Mesenchymal stem cell (in vitro differentiated cells and primary cell): ENCODE measurements around the gene TTLL10.
"Not testable (repeated sequence)": the region's sequence is repeated elsewhere in the genome, so short reads cannot be mapped to it uniquely, and the experiment has no call there.

Experiments
- DNase-seq: peaks from one replicate; pipeline ENCODE4 v3.0.0-alpha.2; 2013
- H2AFZ ChIP-seq: one replicate; pipeline ENCODE4 v1.6.1; 2013; ENCODE audit warnings: low read depth, mild to moderate bottlenecking, control low read depth, inconsistent platforms, low read length, moderate library complexity
- H2AK5ac ChIP-seq: 2 replicates; pipeline ENCODE4 v1.6.1; 2013; ENCODE audit warnings: low read length, moderate library complexity, mild to moderate bottlenecking, inconsistent platforms; ENCODE audit not compliant: severe bottlenecking
- H2BK120ac ChIP-seq: one replicate; pipeline ENCODE4 v1.6.1; 2013; ENCODE audit warnings: low read depth, mild to moderate bottlenecking, inconsistent platforms, low read length, moderate library complexity
- H2BK12ac ChIP-seq, 2 experiments: one replicate each; pipeline ENCODE4 v1.6.1; 2013; ENCODE audit warnings: inconsistent platforms in 2 of 2, low read length in 2 of 2, mild to moderate bottlenecking in 2 of 2, moderate library complexity in 2 of 2, control low read depth in 1 of 2
- H2BK15ac ChIP-seq: one replicate; pipeline ENCODE4 v1.6.1; 2013; ENCODE audit warnings: mild to moderate bottlenecking, low read depth, inconsistent platforms; ENCODE audit not compliant: poor library complexity, severe bottlenecking
- H2BK5ac ChIP-seq: 2 replicates; pipeline ENCODE4 v1.6.1; 2013; ENCODE audit warnings: low read depth, mild to moderate bottlenecking, low read length, control low read depth, inconsistent platforms; ENCODE audit not compliant: poor library complexity, severe bottlenecking
- H3K14ac ChIP-seq, 2 experiments: one replicate each; pipeline ENCODE4 v1.6.1; 2013; ENCODE audit warnings: inconsistent platforms in 2 of 2, low read length in 2 of 2, control low read depth in 1 of 2, mild to moderate bottlenecking in 1 of 2, moderate library complexity in 1 of 2
- H3K18ac ChIP-seq, 2 experiments: one replicate each; pipeline ENCODE4 v1.6.1; 2013; ENCODE audit warnings: inconsistent platforms in 2 of 2, low read length in 2 of 2, control low read depth in 1 of 2, low read depth in 1 of 2, mild to moderate bottlenecking in 1 of 2
- H3K23ac ChIP-seq, 2 experiments: one replicate each; pipeline ENCODE4 v1.6.1; 2013; ENCODE audit warnings: inconsistent platforms in 2 of 2, low read length in 2 of 2, mild to moderate bottlenecking in 2 of 2, moderate library complexity in 2 of 2, control low read depth in 1 of 2
- H3K27ac ChIP-seq: 2 replicates; pipeline ENCODE4 v1.5.1; 2013; ENCODE audit warnings: mild to moderate bottlenecking, moderate library complexity, low read length, control low read depth, inconsistent platforms; ENCODE audit not compliant: poor library complexity, severe bottlenecking
- H3K27me3 ChIP-seq, 2 experiments: 2 replicates each; pipeline versions ENCODE4 v1.6.1 to v1.7.0; 2013; ENCODE audit warnings: low read length in 2 of 2, mild to moderate bottlenecking in 2 of 2, moderate library complexity in 2 of 2, control low read depth in 1 of 2, inconsistent platforms in 1 of 2; ENCODE audit not compliant: control insufficient read depth in 1 of 2, insufficient read depth in 1 of 2
- H3K36me3 ChIP-seq, 2 experiments: 2 replicates each; pipeline versions ENCODE4 v1.6.1 to v1.7.0; 2013; ENCODE audit warnings: low read length in 2 of 2, control low read depth in 1 of 2, inconsistent platforms in 1 of 2, low read depth in 1 of 2, mild to moderate bottlenecking in 1 of 2; ENCODE audit not compliant: insufficient read depth in 2 of 2, control insufficient read depth in 1 of 2
- H3K4ac ChIP-seq, 2 experiments: one replicate each; pipeline ENCODE4 v1.6.1; 2013; ENCODE audit warnings: inconsistent platforms in 2 of 2, low read length in 2 of 2, mild to moderate bottlenecking in 2 of 2, moderate library complexity in 2 of 2, control low read depth in 1 of 2, low read depth in 1 of 2
- H3K4me1 ChIP-seq: 2 replicates; pipeline ENCODE4 v1.6.1; 2013; ENCODE audit warnings: low read depth, low read length, control low read depth; ENCODE audit not compliant: control insufficient read depth, insufficient read depth
- H3K4me2 ChIP-seq: 2 replicates; pipeline ENCODE4 v1.6.1; 2013; ENCODE audit warnings: low read length, mild to moderate bottlenecking, inconsistent platforms; ENCODE audit not compliant: poor library complexity, severe bottlenecking
- H3K4me3 ChIP-seq, 2 experiments: 2 replicates each; pipeline versions ENCODE4 v1.5.1 to v1.7.0; 2013; ENCODE audit warnings: low read length in 2 of 2, mild to moderate bottlenecking in 2 of 2, control low read depth in 1 of 2, low read depth in 1 of 2; ENCODE audit not compliant: insufficient read depth in 1 of 2
- H3K79me1 ChIP-seq: replicated peaks from 2 replicates; pipeline ENCODE4 v1.6.1; 2013; ENCODE audit warnings: mild to moderate bottlenecking, control low read depth, low read length, inconsistent platforms; ENCODE audit not compliant: poor library complexity, severe bottlenecking
- H3K9ac ChIP-seq: 2 replicates; pipeline ENCODE4 v1.7.0; 2013; ENCODE audit warnings: mild to moderate bottlenecking, low read length, moderate library complexity
- H3K9me3 ChIP-seq: 2 replicates; pipeline ENCODE4 v1.7.0; 2013; ENCODE audit warnings: mild to moderate bottlenecking, low read length; ENCODE audit not compliant: control insufficient read depth
- H4K8ac ChIP-seq: one replicate; pipeline ENCODE4 v1.6.1; 2013; ENCODE audit warnings: inconsistent platforms, mild to moderate bottlenecking, low read length, moderate library complexity
- H4K91ac ChIP-seq: one replicate; pipeline ENCODE4 v1.6.1; 2013; ENCODE audit warnings: mild to moderate bottlenecking, low read length, inconsistent platforms
- WGBS: methylation state at CpG from one replicate; pipeline ENCODE4 v1.1.7; 2013; ENCODE audit warnings: mixed read lengths; 5-methylcytosine and 5-hydroxymethylcytosine counted together

The TTLL10 gene

DNA sequence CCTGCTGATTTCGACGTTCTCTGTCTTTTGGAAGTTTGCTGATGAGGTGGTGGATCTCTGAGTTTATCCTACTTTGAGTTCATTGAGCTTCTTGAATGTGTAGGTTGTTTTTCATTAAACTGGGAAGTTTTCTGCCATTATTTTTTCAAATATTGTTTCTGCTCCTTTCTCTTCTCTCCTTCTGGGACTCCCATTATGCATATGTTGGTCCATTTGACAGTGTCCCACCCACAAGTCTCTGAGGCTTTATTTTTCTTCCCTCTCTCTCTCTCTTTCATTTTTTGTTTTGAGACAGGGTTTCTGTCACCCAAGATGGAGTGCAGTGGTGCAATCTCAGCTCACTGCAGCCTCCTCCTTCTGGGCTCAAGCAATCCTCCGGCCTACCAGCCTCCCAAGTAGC, 21.0 kb downstream of the TTLL10 start:
- Histone ChIP-seq H3K4ac (no peak overlapping the region), H3K14ac (no peak overlapping the region), H3K79me1 (no peaks in the 10 kb centered on the region), H3K27me3 (peaks cover 0 to 16% of the 10 kb centered on the region in 2 experiments), H3K9me3 (peaks cover 8% of the 10 kb centered on the region), H4K8ac (no peak overlapping the region), H2BK12ac (no peak overlapping the region), H2BK5ac (no peak overlapping the region), H2BK15ac (no peak overlapping the region), H2BK120ac (no peak overlapping the region), H3K27ac (no peak overlapping the region), H2AFZ (no peak overlapping the region), H3K4me2 (no peak overlapping the region), H3K9ac (no peak overlapping the region), H4K91ac (no peak overlapping the region), H3K4me3 (no peak overlapping the region), H3K23ac (no peak overlapping the region), H3K4me1 (peaks cover 10% of the 10 kb centered on the region), H3K36me3 (no peaks in the 10 kb centered on the region), H2AK5ac (no peak overlapping the region), H3K18ac (no peak overlapping the region)
- DNase-seq = no peak
- WGBS = 96% methylated on average over 3 of the region's 3 CpGs

GRCh38 chr1:1195726-1196125, 22.0 kb downstream of the TTLL10 start:
- H3K4me2 ChIP-seq, H3K36me3 ChIP-seq, H2BK120ac ChIP-seq, H2BK5ac ChIP-seq, H4K91ac ChIP-seq, H3K9ac ChIP-seq, H3K18ac ChIP-seq, H2BK12ac ChIP-seq, H2AK5ac ChIP-seq, H3K9me3 ChIP-seq, H3K27ac ChIP-seq, DNase-seq, H4K8ac ChIP-seq, H2AFZ ChIP-seq, H3K4me3 ChIP-seq, H3K14ac ChIP-seq, H3K79me1 ChIP-seq, H3K4ac ChIP-seq, H3K23ac ChIP-seq, H2BK15ac ChIP-seq: not testable (repeated sequence)
- Histone ChIP-seq H3K4me1 (peaks cover 14% of the 10 kb centered on the region), H3K27me3 (peaks cover 0 to 21% of the 10 kb centered on the region in 2 experiments)
- WGBS = 94% methylated on average over 5 of the region's 6 CpGs

GRCh38 chr1:1196431-1197187, 22.9 kb downstream of the TTLL10 start:
- DNase-seq = no peak
- Histone ChIP-seq H3K4me3 (no peak overlapping the region), H2BK120ac (no peak overlapping the region), H3K9me3 (peaks cover 8% of the 10 kb centered on the region), H2BK15ac (no peak overlapping the region), H2AK5ac (no peak overlapping the region), H2AFZ (no peak overlapping the region), H4K91ac (no peak overlapping the region), H3K4ac (no peak overlapping the region), H3K4me2 (no peak overlapping the region), H3K14ac (no peak overlapping the region), H3K9ac (no peak overlapping the region), H2BK5ac (no peak overlapping the region), H3K4me1 (peaks cover 22% of the 10 kb centered on the region), H2BK12ac (no peak overlapping the region), H3K36me3 (no peaks in the 10 kb centered on the region), H3K23ac (no peak overlapping the region), H3K79me1 (no peaks in the 10 kb centered on the region), H4K8ac (no peak overlapping the region), H3K18ac (no peak overlapping the region), H3K27me3 (peaks cover 0 to 23% of the 10 kb centered on the region in 2 experiments), H3K27ac (no peak overlapping the region)
- 85% methylated on average over 13 of the region's 13 CpGs for WGBS

DNA sequence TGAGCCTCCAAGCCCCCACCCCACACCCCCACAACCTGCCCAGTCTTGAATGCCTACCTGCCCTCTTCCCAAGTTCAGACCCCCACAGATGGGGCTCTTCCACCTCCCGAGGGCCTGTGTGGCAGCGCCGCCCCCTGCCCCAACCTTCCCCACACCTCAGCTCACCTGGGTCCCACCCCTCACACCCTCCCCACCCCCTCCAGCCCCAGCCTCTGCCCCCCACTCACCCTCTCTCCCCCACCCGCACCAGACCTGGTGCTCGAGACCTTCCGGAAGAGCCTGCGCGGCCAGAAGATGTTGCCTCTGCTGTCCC, 23.5 kb downstream of the TTLL10 start:
- H3K18ac ChIP-seq = no peak overlapping the region
- 93% methylated on average over 8 of the region's 8 CpGs for WGBS

More for the DNA sequence above, 23.5 kb downstream of the TTLL10 start:
- H3K9ac ChIP-seq = no peak overlapping the region
- no peak overlapping the region for H3K23ac ChIP-seq
- no peak overlapping the region for H4K8ac ChIP-seq
- no peak overlapping the region for H2AK5ac ChIP-seq
- H3K9me3 ChIP-seq = peaks cover 8% of the 10 kb centered on the region
- H2AFZ ChIP-seq = no peak overlapping the region
- no peak overlapping the region for H3K14ac ChIP-seq
- peaks cover 0 to 23% of the 10 kb centered on the region in 2 experiments for H3K27me3 ChIP-seq
- H3K4ac ChIP-seq = no peak overlapping the region
- no peak overlapping the region for H2BK120ac ChIP-seq
- H2BK12ac ChIP-seq = no peak overlapping the region
- peaks cover 22% of the 10 kb centered on the region for H3K4me1 ChIP-seq
- H2BK15ac ChIP-seq = no peak overlapping the region
- no peaks in the 10 kb centered on the region for H3K36me3 ChIP-seq
- no peak overlapping the region for H4K91ac ChIP-seq
- H3K27ac ChIP-seq = no peak overlapping the region
- no peak overlapping the region for H3K4me3 ChIP-seq
- no peak overlapping the region for H3K4me2 ChIP-seq
- no peaks in the 10 kb centered on the region for H3K79me1 ChIP-seq
- no peak overlapping the region for H2BK5ac ChIP-seq
- no peak for DNase-seq
